GM12878 (cell line): ENCODE measurements around the gene FEV.

ENCODE experiments used
- BCL11A ChIP-seq: IDR thresholded peaks from 2 replicates; pipeline ENCODE4 v1.6.1; 2011; ENCODE audit warnings: low read depth, low read length
- CBFB ChIP-seq: IDR thresholded peaks from 2 replicates; pipeline ENCODE4 v1.6.1; 2016; ENCODE audit warnings: antibody characterized with exemption, low read depth
- CTCF ChIP-seq, 3 experiments: IDR thresholded peaks in 2 of 3; conservative IDR thresholded peaks in 1 of 3; 2 replicates each; pipeline ENCODE4 v1.5.1; 2011; ENCODE audit warnings: low read depth in 3 of 3, low read length in 3 of 3, mild to moderate bottlenecking in 3 of 3, control low read depth in 2 of 3, moderate library complexity in 2 of 3, inconsistent platforms in 1 of 3, mixed read lengths in 1 of 3; ENCODE audit not compliant: control insufficient read depth in 2 of 3, insufficient read depth in 1 of 3; ENCODE audit errors: extremely low read depth in 1 of 3
- HCFC1 ChIP-seq: fragments of 150-350 bp; IDR thresholded peaks from 2 replicates; pipeline ENCODE4 v1.6.1; 2014; ENCODE audit warnings: low read length
- POLR2A ChIP-seq: IDR thresholded peaks from 2 replicates; pipeline ENCODE4 v1.6.1; 2011; ENCODE audit warnings: low read depth, mild to moderate bottlenecking, low read length

GRCh38 chr2:218999881-219000568 lies 15.0 kb upstream of the FEV start:
- TF ChIP-seq BCL11A: no peak
- TF ChIP-seq CTCF (IDR thresholded peaks at IDR 0.05 in 2 of 3, conservative IDR thresholded peaks at IDR 0.05 in 1 of 3; ENCODE audit: control insufficient read depth in 2 of 3, extremely low read depth in 1 of 3, insufficient read depth in 1 of 3, low read depth in 3 of 3, low read length in 3 of 3): no peak
- no peak for TF ChIP-seq HCFC1
- TF ChIP-seq POLR2A: no peak
- no peak for TF ChIP-seq CBFB
